B cell (primary cell): ENCODE data around the gene ENTREP3.

Experiments
- CTCF ChIP-seq: fragments of 200-600 bp; IDR thresholded peaks from one replicate; pipeline ENCODE4 v1.8.0; 2022; ENCODE audit warnings: antibody characterized with exemption, mild to moderate bottlenecking
- EZH2 ChIP-seq: IDR thresholded peaks from 2 replicates; pipeline ENCODE4 v1.6.1; 2012; ENCODE audit warnings: borderline replicate concordance, low read depth, mild to moderate bottlenecking, moderate library complexity, low read length; ENCODE audit not compliant: insufficient read depth, poor library complexity, severe bottlenecking

- TF ChIP-seq CTCF: no peak
- no peak for TF ChIP-seq EZH2
Measured at GRCh38 chr1:155241841-155242264, 13.4 kb downstream of the ENTREP3 start.
